ENCODE results near the gene COL5A1.
"Not testable (repeated sequence)": the region's sequence is repeated elsewhere in the genome, so short reads cannot be mapped to it uniquely, and the experiment has no call there.

COL5A1 gene

DNA sequence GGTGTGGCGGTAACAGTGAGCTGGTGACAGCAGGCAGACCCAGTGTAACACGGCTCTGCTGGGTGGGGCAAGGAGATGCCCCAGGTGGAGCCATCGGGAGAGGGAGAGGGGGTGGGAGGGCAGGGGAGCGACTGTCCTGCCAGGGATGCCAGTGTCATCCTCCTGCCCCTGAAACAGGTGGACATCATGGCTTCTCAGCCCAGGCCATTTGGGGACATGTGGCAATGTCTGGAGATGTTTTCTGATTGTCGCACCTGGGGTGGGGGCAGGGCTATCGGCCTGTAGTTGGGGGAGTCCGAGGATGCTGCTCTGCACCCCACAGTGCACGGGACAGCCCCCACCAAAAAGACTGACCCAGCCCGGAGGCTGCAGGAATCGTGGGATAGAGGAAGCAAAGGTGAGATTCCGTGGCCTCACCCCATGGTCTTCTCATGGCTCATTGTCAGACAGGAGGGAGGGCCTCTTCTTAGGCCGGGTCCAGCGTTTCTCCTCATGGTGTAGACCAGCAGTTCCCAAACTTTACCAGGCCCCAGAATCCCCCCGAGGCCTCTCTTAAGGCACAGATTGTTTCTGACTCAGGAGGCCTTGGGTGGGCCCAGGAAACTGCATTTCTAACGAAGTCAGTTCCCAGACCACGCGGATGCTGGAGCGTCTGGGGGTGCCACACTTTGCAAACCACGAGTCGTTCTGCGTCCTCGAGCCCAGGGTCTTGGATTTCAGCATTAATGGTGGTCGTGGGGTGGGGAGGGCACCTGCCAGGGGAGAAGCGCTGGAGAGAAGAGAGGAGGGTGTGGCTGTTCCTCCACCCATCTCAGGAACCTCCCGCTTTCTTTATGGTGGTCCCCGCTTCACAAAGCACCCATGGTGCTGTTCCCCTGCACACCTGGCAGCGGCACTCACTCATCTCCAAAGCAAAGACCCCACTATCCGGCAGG lies 11.0 kb downstream of the COL5A1 start:
- DNase-seq (ENCODE audit: low read depth, low spot score): no peak

DNA sequence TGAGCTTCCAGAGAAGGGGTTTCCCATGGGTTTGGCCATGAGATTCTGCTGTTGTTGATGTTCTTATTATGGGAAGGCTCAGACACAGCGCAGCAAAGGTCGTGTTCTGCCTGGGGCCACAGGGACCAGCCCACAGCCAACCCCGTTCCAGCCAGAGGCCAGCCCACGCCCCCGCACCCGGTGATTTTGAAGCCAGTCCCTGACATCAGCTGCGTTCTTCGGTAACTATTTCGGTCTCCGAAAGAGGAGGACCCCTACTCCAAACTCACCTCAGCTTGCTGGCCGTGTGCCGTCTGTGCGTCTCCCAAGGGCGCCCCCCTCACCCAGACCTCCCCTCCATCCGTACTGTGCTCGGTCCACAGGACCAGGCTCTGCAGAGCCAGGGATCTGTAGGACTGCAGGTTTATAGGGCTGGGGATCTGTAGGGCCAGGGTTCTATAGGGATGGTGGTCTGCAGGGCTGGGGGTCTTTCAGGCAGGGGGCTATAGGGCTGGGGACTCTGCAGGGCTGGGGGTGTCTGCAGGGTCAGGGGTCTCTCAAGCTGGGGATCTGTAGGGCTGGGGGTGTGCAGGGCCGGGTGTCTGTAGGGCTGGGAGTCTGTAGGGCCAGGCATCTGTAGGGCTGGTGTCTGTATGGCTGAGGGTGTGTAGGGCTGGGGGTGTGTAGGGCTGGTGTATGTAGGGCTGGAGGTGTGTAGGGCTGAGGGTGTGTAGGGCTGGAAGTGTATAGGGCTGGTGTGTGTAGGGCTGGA lies 11.8 kb downstream of the COL5A1 start:
- no peak for DNase-seq (ENCODE audit: low read depth, low spot score)
- no peak overlapping the region for H3K27ac ChIP-seq

More for the DNA sequence above, 11.0 kb downstream of the COL5A1 start:
- H3K27ac ChIP-seq: no peak overlapping the region

DNA sequence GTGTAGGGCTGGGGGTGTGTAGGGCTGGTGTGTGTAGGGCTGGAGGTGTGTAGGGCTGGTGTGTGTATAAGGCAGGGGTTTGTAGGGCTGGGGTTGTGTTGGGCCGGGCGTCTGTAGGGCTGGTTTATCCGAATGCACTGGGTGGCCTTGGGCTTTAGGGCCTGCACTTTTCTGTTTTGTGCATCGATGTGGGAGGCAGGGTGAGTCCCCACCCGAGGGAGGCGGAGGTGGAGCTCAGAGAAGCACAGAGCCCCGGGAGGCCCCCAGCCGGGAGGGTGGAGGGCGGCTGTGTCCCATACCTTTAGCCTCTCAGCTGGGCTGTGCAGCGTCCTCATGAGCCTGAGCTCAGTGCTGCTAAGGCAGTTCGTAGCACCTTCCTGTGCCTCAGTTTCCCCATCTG lies 13.5 kb downstream of the COL5A1 start:
- no peak overlapping the region for H3K27ac ChIP-seq
- no peak for DNase-seq (ENCODE audit: low read depth, low spot score)

DNA sequence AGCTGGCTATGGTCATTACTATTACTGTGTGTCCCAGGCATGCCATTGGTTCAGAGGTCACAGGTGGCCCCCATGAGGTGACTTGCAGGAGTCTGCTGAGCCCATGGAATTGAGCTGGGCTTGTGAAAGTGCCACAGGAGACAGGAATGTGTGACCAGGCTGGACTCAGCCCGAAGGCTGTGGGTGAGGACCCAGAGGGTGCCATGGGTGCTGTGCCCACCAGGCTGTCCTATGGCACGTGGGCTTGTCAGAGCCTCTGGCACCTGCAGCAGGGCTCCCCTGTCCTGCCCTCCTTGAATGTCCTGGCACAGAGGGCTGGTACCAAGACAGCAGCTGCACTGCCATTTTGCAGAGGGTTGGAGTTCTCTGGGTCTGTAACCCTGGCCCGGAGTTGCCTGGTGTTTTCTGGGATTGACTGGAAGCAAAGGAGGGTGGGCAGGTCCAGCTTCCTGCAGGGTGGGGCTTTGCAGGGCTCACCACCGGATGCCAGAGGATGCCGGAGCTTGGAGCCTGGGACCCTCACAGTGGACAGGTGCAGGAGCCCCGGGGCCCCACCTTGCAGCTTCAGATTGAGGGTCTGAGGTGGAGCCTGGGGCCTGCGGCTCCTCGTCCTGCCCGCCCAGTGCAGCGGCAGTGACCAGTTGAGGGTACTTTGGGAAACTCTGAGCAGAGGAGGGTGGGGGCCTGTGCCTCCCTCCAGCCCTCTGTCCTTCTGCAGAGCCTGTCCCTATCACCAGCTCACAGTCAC lies 14.2 kb downstream of the COL5A1 start:
- H3K27ac ChIP-seq: no peak overlapping the region
- DNase-seq (ENCODE audit: low read depth, low spot score): no peak

DNA sequence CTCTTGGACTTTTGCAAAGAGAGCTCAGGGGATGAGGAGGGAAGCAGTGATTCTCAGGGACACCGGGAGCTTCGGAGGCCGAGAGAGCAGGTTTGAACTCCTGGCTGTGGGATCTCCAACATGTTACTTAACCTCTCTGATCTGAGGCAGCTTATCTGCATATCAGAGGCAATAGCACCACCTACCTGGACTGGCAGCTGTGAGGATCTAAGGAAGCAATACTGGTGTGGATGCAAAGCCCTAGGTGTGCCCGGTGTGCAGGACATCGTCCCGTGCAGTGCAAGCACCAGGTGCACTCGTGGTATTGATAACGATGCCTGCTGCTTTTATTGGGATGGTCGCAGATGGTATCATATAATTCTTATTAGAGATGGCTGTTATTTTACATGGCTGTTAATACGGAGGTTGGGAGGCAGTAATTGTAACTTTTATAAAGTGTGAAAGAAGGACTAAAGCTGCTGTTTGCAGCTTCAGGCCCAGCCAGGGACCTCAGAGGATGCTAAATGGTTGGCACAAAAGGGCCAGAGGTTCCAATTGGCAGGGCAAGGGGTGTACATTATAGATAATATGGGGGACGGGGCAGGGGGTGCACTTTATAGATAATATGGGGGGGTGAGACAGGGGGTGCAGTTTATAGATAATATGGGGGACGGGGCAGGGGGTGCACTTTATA lies 14.9 kb downstream of the COL5A1 start:
- DNase-seq (ENCODE audit: low read depth, low spot score): no peak
- no peak overlapping the region for H3K27ac ChIP-seq

DNA sequence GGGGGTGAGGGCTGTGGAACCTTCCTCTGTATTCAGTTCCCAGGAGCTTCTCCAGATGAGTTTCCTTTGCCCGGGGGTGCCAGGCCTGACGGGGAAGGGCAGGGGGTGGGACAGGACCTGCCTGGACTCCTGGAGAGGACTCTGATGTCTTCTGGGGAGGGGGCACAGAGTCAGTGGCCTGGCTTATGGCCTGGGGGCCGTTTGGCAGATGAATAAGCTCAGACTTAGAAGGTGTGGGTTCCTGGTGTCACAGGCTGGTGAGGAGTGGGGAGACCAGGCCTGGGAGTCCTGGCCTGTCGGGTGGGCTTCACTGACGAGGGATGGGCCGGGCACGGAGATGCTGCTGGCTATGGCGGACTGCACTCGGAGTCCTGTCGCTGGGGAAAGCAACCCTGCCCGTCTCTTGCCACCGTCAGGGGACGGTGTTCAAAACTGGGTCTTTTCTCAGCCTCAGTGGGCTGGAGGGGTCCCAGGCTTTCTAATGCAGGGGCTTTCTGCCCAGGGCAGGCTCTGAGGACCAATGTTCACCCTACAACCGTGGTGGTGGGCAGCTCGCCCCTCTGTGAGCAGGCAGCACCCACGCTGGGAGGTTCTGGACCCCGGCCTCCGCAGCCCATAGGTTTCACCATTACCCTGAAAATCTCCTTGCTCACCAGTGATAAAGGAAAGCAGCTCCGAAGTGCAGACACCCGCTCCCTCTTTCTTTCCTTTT lies 16.2 kb downstream of the COL5A1 start:
- DNase-seq (ENCODE audit: low read depth, low spot score): no peak
- H3K27ac ChIP-seq: no peak overlapping the region

DNA sequence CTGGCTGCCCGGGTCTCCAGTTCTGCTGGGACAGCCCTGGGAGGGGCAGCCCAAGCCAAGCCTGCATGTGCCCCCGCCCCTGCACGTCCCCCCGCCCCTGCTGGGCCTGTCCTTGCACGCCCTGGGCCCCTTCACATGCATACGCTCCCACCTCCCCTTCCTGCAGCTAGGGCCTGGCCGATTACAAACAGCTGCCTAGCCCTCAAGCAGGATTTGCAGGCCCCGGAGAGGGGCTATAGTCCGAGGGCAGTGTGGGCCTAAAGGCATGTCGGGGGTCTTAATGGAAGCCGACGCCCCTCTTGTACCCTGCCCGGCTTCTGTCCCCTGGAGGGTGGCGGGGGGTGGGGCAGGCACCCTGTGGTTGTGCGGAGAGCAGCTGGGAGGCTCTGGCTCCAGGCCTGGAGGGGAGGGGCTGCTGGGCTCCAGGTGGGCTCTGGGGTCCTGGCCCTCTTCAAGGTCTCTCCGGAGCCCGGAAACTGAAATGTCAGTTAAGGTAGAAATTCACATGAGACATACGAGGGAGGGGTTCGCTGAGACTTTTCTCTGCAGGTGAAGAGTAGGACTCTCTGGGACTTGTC lies 16.9 kb downstream of the COL5A1 start:
- H3K27ac ChIP-seq: no peak overlapping the region
- DNase-seq (ENCODE audit: low read depth, low spot score): no peak

DNA sequence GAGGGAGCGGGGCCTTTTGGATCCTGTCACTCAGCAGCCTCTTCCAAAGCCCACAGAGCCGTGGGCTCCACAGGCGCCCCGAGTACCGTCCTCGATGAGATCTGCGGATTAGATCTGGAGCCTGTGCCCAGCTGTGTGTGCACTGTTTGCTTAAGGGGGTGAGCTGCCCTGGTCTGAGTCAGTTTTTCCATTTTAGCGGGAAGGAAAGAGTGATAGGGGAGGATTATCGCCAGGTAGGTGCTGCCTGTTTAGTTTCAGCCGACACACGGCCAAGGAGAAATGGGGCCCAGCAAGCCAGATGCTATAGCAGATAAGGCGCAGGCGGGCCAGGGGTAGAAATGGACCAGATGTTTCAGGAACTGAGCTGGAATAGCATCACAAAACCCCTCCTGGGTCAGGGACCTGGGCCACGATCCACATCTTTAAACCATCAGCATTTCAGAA lies 18.1 kb downstream of the COL5A1 start:
- no peak for DNase-seq (ENCODE audit: low read depth, low spot score)
- no peak overlapping the region for H3K27ac ChIP-seq

DNA sequence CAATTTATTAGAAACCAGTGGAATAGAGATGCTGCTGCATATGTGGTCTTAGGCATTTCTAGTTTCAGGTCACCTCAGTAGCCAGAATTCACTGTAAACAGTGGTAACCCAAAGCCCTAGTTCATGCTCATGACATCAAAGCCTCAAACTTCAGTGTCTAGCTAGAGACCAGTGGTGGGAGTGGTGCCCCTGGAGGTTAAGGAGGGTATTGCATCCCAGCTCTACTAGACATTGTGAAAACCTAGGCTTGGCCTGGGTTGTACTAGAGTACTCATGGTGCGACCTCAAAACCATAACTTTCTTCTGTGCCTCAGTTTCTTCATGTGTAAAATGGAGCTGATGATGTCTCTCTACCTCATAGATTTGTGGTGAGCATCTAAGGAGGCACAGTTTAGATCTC lies 18.8 kb downstream of the COL5A1 start:
- H3K27ac ChIP-seq: no peak overlapping the region
- DNase-seq (ENCODE audit: low read depth, low spot score): no peak

DNA sequence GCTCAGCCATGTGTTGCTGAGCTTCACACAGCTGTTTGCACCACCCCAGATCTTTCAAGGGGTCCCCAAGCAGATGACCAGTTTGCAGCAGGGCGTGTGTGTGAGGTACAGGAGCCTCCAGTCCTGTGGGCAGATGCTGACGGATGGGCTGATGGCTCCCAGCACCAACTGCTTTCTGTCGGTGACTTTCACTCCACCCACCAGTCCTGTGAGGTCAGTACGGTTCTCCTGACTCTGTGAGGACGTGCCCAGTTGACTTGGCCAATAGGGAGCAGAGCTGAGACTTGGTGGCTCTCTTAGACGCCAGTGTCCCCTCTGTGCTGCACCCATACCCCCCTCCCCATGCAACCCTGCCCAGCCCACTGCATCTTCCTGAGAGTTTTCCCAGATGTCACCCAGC lies 19.7 kb downstream of the COL5A1 start:
- no peak for DNase-seq (ENCODE audit: low read depth, low spot score)
- H3K27ac ChIP-seq: no peak overlapping the region

DNA sequence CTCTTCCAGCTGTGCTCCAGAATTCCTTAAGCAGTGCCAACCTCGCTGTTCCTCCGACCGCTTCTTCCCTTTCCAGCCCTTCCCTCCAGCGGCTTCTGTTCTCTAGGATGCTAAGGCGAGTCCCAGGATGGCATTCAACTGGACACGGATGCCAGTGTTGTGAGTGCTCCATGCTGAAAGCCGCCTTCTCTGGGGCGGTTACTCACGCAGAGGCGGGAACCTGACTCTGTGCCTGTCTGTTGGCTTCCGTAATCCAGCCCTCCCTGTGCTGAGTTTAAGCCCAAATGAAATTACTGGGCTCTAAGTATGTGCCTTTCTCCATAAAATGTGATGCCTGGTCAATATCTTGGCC lies 20.2 kb downstream of the COL5A1 start:
- peak overlapping the region; percentile 8 for H3K27ac ChIP-seq
- no peak for DNase-seq (ENCODE audit: low read depth, low spot score)

DNA sequence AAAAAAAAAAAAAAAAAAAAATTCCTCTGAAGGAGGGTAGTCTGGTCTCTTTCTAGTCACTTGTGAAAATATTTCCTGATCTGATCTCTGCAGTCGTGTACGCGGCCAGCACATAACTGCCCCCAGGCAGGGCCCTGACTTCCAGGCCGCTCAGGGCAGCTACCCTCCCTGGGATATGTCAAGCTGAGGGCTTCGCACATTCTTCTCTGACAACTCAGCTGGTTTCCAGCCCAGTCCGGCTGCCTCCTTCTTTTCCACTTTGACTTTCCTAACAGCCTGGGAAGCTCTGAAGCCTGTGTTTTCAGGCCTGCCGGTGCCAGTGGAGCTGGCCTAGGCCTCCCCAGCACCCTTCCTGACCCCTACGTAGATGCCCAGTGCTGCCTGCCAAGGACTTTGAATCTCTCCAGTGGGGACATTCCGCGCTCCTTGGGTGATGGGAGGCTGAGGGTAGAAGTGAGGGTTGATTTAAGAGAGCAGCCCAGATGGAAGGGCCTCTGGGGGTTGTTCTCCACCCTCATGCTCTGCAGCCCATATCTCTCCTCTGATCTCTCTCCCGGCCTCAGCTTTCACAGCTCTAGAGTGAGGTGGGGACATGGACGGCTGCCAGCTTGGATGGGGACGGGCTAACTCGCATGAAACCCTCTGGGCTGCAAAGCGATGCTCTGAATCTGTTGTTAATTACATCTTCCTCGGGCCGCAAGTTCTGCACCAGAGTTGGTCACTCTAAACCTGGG lies 20.7 kb downstream of the COL5A1 start:
- no peak for DNase-seq (ENCODE audit: low read depth, low spot score)
- H3K27ac ChIP-seq: peak overlapping the region; percentile 8

DNA sequence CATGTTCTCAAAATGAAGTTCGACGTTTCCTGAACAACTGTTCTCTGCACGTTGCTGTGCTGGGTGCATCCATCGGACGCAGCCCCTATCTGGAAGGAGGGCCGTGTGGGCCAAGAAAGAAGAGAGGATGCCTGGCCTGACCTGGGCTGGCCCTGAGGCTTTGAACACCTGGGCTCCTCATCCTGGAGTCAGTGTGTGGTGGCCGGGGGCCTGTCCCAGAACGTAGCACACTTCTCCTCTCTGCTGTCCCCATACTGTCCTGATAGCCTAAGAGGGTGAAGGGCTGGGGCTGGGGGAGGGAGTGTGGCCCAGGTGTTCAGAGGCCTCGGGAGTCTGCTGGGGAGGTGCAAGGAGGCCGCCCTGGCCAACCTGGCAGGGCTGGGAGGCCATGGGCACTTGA lies 21.5 kb downstream of the COL5A1 start:
- no peak for DNase-seq (ENCODE audit: low read depth, low spot score)
- no peak overlapping the region for H3K27ac ChIP-seq

DNA sequence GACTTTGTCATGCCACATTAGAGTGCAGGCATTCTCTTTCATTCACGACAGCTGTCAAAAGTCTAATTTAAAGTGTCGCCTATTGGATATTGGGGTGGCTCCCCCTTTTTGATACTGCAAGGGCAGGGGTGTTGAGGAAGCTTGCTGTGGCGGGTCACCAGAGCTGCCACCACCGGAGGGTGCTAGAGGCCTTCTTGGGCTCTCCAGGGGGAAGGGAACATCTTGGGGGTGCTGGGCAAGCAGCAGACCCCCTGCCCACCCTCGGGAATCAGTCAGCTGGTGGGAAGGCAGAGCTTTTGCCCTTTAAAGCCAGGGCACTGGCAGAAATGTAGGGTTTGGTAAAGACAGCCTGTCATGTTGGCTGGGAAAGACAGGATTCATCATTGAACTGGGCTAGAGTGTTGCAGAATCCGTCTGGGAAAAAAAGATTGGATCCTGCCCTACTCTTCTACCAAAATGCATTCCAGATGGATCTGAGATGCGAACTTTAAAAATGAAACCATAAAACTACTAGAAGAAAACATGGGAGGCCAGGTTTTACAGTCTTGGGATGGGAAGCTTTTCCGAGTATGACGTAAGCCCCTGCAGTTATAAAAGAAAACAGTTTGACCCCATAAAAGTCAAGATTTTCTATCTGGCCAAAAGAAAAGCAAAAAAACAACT lies 22.3 kb downstream of the COL5A1 start:
- H3K27ac ChIP-seq: no peak overlapping the region
- DNase-seq (ENCODE audit: low read depth, low spot score): no peak

DNA sequence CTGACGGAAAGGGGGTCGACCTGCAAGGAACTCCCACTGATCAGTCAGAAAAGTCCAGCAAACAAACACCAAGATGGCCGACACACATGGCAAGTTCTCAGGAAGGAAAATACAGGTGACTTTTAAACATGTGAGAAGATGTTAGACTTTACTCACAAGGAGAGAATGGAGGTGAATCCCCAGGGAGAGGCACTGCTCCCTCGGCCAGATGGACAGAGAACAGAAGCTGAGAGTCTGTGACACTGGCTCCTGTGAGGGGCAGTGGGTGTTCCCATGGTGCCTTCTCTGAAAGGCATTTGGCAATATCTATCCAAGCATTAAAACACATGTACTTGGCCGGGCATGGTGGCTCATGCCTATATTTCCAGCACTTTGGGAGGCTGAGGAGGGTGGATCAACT lies 22.8 kb downstream of the COL5A1 start:
- no peak for DNase-seq (ENCODE audit: low read depth, low spot score)
- no peak overlapping the region for H3K27ac ChIP-seq

DNA sequence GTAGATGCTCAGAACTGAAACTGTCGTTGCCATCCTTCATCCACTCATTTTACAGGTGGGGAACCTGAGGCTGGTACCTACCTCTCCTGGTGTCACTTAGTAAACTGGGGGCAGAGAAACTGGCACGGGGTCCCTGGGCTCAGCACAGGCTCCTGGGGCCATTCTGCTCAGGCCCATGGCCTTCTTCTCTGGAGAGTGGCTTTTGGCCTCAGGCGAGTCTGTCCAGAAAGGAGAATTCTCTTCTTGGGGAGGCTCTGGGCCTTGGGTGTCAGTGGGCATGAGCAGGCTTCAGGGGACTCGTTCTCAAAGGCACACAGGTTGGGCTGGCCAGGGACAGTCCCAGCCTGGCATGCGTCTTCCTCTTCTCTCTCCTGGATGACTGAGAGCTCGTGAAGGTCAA lies 24.6 kb downstream of the COL5A1 start:
- no peak overlapping the region for H3K27ac ChIP-seq
- no peak for DNase-seq (ENCODE audit: low read depth, low spot score)

DNA sequence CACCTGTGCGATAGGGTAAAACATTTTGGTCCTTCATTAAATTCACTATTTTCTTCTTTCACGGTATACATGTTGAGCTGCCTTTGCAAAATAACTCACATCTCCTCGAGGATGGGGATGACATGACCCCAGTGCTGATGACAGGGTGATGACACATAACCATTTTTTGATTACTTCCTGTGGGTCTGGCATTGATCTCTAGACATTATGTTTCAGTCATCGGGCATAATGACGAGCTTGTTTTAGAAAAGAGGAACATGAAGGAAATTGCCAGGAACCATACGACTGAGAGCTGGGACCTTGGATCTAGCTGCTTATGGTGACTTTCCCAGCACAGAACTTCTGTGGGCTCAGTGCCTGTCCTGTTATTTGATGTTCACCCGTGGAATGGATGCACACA lies 25.2 kb downstream of the COL5A1 start:
- no peak for DNase-seq (ENCODE audit: low read depth, low spot score)
- no peak overlapping the region for H3K27ac ChIP-seq

DNA sequence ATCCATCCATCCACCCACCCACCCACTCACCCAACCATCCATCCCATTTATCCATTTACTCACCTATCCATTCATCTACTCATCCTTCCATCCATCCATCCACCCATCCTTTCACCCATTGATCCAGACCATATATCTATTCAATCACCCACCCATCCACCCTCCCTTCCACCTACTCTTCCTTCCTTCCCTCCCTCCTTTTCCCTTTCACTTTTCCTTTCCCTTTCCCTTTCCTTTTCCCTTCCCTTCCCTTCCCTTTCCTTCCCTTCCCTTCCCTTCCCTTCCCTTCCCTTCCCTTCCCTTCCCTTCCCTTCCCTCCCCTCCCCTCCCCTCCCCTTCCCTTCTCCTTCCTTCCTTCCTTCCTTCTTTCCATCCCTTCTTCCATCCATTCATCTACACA lies 27.4 kb downstream of the COL5A1 start:
- not testable (repeated sequence) for DNase-seq (ENCODE audit: low read depth, low spot score); H3K27ac ChIP-seq
